Activated CD4-positive, alpha-beta T cell treated with anti-CD3 and anti-CD28 coated beads, Interleukin-2, amount 50 U/mL, for 4 hours (primary cell): Measurements from ENCODE around the gene FYCO1.

ENCODE experiments used
- DNase-seq, 2 experiments: peaks; one replicate each; pipeline ENCODE4 v3.0.0-alpha.2; 2020

FYCO1 gene

GRCh38 chr3:45939341-45939771 lies 56.3 kb downstream of the FYCO1 start:
- DNase-seq = no peak

DNA sequence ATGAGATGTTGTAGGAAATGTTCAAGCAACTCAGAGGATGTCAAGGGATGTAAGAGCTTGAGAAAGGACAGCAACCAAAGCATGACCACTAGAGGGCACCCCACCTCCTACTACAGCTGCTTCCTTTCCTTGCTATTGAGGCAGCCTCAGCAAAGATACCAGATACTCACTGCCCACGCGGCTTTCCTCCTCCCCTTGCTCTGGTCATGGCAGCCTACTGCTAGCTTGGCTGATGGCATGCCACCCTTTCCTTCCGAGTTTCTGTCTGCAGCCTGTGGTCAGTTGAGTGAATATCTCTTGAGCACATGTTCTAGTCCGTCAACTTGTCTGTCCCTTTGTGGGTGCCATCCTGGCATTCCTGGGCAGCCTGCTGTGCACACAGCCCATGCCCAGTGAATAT lies 56.8 kb downstream of the FYCO1 start:
- peak; percentile 87 to 88 for DNase-seq

- no peak for DNase-seq
These were observed 57.6 kb downstream of the FYCO1 start for GRCh38 chr3:45938043-45938435.

DNA sequence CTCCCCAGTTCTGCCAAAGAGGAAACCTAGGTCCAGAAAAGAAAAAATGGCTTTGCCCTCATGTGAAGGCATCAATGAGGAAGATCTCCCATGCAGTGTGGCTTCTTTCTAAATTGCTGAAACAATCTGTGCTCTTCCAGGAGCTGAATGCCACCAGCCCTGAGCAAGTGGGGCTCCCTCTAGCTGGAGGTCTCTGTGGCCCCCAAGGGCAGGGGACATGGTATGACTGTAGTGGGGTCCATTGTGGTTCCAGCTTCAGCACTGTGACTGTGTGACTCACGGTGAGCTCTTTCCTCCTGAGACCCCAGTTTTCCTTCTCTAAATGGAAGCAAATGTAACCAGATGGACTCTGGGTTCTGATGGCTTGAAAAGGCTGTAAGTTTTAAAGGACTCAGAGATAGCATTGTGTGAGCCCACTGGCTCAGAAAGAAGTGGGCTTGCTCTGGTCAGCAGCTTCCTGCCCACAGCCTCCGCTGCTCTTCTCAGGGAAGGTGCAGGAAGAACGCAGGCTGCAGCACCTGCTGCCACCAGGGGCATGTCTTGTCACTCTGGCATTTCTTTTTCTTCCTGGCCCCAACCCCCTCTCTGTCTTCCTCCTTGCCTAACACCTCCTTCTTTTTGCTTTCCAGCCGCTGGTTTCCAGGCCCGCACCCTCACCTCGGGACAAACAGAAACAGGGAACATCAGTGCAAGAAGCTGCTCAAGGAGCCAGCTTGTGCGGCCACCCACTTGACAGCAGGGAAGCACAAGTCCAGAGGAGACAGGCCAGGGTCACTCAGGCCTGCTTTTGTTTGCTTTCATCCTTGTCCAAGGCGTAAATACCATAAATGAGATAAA lies 58.2 kb downstream of the FYCO1 start:
- DNase-seq = no peak

DNA sequence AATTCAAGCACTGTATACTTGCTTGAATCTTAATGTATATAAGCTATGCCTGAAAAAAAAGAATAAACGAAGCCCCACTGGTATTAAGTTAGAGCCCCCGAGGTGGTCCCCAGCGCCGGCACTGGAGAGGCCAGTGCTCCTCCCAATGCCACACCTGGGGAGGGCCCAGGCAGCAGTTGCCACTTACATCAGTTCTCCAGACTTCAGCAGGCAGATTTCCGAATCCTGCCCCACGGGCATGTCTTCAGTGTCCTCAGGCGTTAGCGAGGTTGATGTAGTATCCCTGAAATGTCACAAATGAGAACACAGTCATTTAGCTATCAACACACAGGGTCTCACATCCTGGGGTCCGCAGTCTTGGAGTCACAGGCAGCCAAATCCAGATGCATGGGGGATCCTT lies 59.4 kb downstream of the FYCO1 start:
- no peak for DNase-seq

DNA sequence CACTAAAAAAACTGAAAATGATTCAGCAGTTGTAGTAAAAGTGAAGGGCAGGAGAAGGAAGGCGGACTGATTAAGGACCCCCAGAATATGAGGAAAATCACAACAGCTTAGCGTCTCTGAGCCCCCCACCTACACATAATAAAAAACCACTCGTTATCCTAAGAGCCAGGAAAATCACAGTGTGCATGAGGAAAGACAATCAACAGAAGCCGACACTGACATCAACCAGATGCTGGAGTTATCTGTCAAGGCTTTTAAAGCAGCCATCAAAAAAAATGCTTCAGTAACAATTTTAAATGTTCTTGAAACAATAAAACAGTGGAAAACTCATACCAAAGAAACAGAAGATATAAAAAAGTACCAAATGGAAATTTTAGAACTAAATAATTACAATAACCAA lies 62.0 kb downstream of the FYCO1 start:
- no peak for DNase-seq

GRCh38 chr3:45932112-45932511 lies 63.5 kb downstream of the FYCO1 start:
- no peak for DNase-seq

- no peak for DNase-seq
These were observed 64.1 kb downstream of the FYCO1 start for GRCh38 chr3:45931496-45931895.

GRCh38 chr3:45929042-45929679 lies 66.5 kb downstream of the FYCO1 start:
- DNase-seq = peak; percentile 57 to 62

GRCh38 chr3:45927881-45928280 lies 67.7 kb downstream of the FYCO1 start:
- no peak for DNase-seq

DNA sequence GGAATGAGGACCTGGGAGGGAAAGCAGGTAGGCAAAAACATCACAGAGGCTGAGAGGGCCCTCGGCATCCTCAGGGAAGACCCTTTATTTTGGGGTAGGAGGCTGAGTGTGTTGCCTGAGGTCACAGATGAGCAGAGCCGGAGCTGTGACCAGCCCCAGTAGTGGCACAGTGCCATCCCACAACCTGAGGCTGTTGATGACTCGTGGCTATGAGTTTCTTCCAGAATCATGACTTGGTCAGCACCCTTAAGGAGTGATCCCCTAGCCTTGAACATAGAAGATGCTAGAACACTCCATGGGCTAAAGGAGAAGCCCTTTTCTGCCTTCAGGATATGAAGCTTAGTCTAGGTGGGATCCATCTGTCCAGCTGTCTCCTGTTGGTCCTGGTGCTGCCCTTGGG lies 71.9 kb downstream of the FYCO1 start:
- DNase-seq = no peak

DNA sequence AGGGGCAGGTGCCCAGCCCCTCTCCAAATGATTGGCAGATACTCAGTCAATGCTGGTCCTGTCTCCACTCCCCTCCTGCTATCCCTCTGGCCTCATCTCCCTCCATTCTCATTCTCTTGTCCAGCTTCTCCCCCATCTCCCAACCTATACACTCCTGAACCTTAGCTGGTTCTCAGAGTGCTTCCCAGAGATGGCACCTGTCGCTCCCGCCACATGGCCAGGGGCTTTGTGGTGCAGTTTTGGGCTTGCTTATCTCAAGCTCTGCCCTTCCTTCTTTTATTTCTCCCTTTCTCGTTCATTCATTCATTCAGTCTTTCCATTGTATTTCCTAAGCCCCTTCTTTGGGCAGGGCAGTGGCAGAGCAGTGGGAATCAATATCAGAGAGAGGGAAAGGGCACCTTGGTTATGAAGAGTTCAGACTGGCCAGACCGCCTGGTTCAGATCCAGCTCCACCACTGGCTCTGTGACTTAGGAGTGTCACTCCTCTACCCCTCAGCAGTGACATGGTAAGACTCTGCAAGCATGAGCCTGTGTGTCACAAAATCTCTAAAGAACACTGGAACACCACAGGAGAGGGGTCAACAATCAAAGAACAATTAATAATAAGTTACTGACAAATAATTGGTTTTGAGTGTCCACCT lies 72.6 kb downstream of the FYCO1 start:
- no peak for DNase-seq

- no peak for DNase-seq
These were observed 73.6 kb downstream of the FYCO1 start for GRCh38 chr3:45922039-45922326.

GRCh38 chr3:45921158-45922038 lies 74.2 kb downstream of the FYCO1 start:
- DNase-seq = no peak

GRCh38 chr3:45917146-45917898 lies 78.3 kb downstream of the FYCO1 start:
- DNase-seq = no peak

- peak; percentile 81 to 82 for DNase-seq
These were observed 79.9 kb downstream of the FYCO1 start for GRCh38 chr3:45915518-45916231.

DNA sequence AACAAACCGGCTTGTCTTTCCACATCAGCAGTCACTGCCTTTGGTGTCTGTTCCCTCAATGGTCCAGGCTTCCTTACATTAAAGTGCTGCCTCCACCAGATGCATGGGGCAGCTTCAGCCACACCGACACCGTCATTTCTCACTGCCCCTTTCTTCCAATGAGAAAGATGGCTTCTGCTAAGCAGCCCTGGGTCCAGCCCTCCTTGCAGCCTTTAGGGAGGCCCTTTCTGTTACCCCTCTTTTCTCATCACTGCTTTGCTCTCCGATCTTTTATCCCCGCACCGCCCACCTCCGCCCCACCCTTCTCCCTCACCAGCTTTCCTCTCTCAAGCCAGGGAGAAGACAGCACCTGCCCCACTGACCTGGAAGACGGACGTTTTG lies 80.6 kb downstream of the FYCO1 start:
- DNase-seq = no peak

- DNase-seq = no peak
These were observed 81.1 kb downstream of the FYCO1 start for GRCh38 chr3:45914362-45915058.

- DNase-seq = no peak
These were observed 83.2 kb downstream of the FYCO1 start for GRCh38 chr3:45912435-45912834.

DNA sequence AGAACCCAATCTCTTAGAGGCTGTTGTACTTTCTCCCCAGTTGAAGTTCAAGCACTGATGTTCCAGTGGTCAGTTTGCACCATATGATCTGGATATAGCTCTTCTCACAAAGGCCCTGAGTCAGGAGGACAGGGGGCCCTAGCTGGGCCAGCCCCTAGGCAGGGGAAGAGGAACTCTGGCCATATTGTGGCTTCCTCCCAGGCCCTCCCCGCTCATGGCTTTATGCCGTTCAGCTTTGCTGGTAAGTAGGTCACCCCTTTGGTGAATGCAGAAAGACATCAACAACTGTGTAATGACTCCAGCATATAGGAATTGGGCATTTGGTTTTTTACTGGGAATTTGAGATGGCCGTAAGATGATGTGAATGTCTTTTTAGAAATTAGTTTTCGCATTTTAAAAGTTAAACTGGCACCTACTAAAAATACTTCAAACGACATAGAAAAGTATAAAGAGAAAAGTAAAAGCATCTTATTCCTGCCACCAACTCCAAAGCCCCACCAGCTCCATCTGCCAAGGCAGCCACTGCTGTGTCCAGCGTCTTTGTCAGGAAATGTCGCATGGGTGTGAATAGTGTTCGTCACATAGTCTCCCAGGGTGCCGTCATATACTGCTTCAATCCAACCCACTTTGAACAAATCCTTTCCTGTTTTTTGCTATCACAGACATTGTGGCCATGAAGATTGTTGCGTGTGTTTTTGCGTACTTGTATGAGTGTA lies 84.0 kb downstream of the FYCO1 start:
- no peak for DNase-seq
